HG03521 (cell line): ENCODE data around the gene MTNR1A.
"Not testable (repeated sequence)": the region's sequence is repeated elsewhere in the genome, so short reads cannot be mapped to it uniquely, and the experiment has no call there.

Source experiments
- ATAC-seq: cut with Tn5 transposase; IDR thresholded peaks from one replicate; pipeline ENCODE4 v1.9.1; 2021; ENCODE audit warnings: mild to moderate bottlenecking, moderate library complexity; ENCODE audit not compliant: unreplicated experiment

The MTNR1A gene

GRCh38 chr4:186563761-186564160, 8.4 kb upstream of the MTNR1A start:
- no peak for ATAC-seq

- ATAC-seq: no peak
These were observed 6.4 kb upstream of the MTNR1A start for GRCh38 chr4:186561748-186562147.

GRCh38 chr4:186560647-186561046, 5.3 kb upstream of the MTNR1A start:
- no peak for ATAC-seq

GRCh38 chr4:186557486-186557885, 2.1 kb upstream of the MTNR1A start:
- ATAC-seq: no peak

GRCh38 chr4:186557061-186557460, 1.7 kb upstream of the MTNR1A start:
- ATAC-seq: no peak

- no peak for ATAC-seq
These were observed 841 bp downstream of the MTNR1A start for GRCh38 chr4:186554539-186554913.

- ATAC-seq: no peak
These were observed 1.6 kb downstream of the MTNR1A start for GRCh38 chr4:186553717-186554116.

GRCh38 chr4:186551849-186552248, 3.5 kb downstream of the MTNR1A start:
- no peak for ATAC-seq

GRCh38 chr4:186545436-186545835, 9.9 kb downstream of the MTNR1A start:
- no peak for ATAC-seq

GRCh38 chr4:186543206-186543605, 12.2 kb downstream of the MTNR1A start:
- no peak for ATAC-seq

GRCh38 chr4:186541801-186542200, 13.6 kb downstream of the MTNR1A start:
- no peak for ATAC-seq

GRCh38 chr4:186537843-186538521, 17.4 kb downstream of the MTNR1A start:
- ATAC-seq: no peak

GRCh38 chr4:186536285-186536684, 19.1 kb downstream of the MTNR1A start:
- ATAC-seq: no peak

- no peak for ATAC-seq
These were observed 21.3 kb downstream of the MTNR1A start for GRCh38 chr4:186534056-186534455.

- ATAC-seq: not testable (repeated sequence)
These were observed 31.4 kb downstream of the MTNR1A start for GRCh38 chr4:186523927-186524326.

GRCh38 chr4:186516287-186516686, 39.1 kb downstream of the MTNR1A start:
- ATAC-seq: no peak

GRCh38 chr4:186514271-186514950, 41.0 kb downstream of the MTNR1A start:
- ATAC-seq: no peak

- ATAC-seq: not testable (repeated sequence)
These were observed 50.6 kb downstream of the MTNR1A start for GRCh38 chr4:186504771-186505170.

- no peak for ATAC-seq
These were observed 53.1 kb downstream of the MTNR1A start for GRCh38 chr4:186502231-186502630.

GRCh38 chr4:186501554-186501953, 53.8 kb downstream of the MTNR1A start:
- ATAC-seq: no peak

GRCh38 chr4:186500721-186501304, 54.6 kb downstream of the MTNR1A start:
- ATAC-seq: no peak

- no peak for ATAC-seq
These were observed 55.9 kb downstream of the MTNR1A start for GRCh38 chr4:186499467-186499866.
